Measurements from ENCODE around the gene CLEC16A.

The CLEC16A gene

GRCh38 chr16:11009027-11009755 is 64.8 kb downstream of the CLEC16A start:
- in situ Hi-C loops (cut with HindIII; ENCODE audit: low sequenced_read_pairs) = no loop called here
- DNase-seq (ENCODE audit: low read depth) = no peak
- no peak for TF ChIP-seq CTCF (IDR thresholded peaks at IDR 0.05; ENCODE audit: low read depth, low read length, missing control alignments)
- no peak overlapping the region for H3K4me3 ChIP-seq (ENCODE audit: low read depth, low read length)

- TF ChIP-seq CTCF (IDR thresholded peaks at IDR 0.05; ENCODE audit: low read depth, low read length, missing control alignments) = no peak
- no peak overlapping the region for H3K4me3 ChIP-seq (ENCODE audit: low read depth, low read length)
- DNase-seq (ENCODE audit: low read depth) = no peak
- in situ Hi-C loops (cut with HindIII; ENCODE audit: low sequenced_read_pairs) = no loop called here
These were observed 66.3 kb downstream of the CLEC16A start for GRCh38 chr16:11010575-11011221.

DNA sequence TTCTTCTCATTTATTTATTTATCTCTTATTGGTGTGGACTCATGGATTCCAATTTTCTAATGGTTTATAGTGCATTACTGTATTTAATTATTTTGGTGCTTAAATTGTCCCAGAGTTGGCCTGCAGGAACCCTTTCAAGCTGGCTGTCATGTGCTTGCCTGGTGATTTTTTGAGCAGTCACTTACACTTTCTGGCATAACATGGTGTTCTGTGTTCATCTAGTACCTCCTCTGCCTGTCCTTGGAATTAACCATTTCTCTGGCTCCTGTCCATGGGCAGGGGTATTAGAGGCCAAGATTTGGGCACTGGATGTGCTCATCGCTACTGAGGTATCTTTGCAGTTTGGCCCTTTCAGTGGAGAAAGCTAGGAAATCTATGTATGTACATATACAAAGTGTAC is 67.0 kb downstream of the CLEC16A start:
- in situ Hi-C loops (cut with HindIII; ENCODE audit: low sequenced_read_pairs) = no loop called here
- DNase-seq (ENCODE audit: low read depth) = no peak
- TF ChIP-seq CTCF (IDR thresholded peaks at IDR 0.05; ENCODE audit: low read depth, low read length, missing control alignments) = no peak

GRCh38 chr16:11012841-11013240 is 68.5 kb downstream of the CLEC16A start:
- no peak for TF ChIP-seq CTCF (IDR thresholded peaks at IDR 0.05; ENCODE audit: low read depth, low read length, missing control alignments)
- in situ Hi-C loops (cut with HindIII; ENCODE audit: low sequenced_read_pairs) = no loop called here
- H3K4me3 ChIP-seq (ENCODE audit: low read depth, low read length) = no peak overlapping the region
- no peak for DNase-seq (ENCODE audit: low read depth)

More for the DNA sequence above, 67.0 kb downstream of the CLEC16A start:
- H3K4me3 ChIP-seq (ENCODE audit: low read depth, low read length) = no peak overlapping the region

DNA sequence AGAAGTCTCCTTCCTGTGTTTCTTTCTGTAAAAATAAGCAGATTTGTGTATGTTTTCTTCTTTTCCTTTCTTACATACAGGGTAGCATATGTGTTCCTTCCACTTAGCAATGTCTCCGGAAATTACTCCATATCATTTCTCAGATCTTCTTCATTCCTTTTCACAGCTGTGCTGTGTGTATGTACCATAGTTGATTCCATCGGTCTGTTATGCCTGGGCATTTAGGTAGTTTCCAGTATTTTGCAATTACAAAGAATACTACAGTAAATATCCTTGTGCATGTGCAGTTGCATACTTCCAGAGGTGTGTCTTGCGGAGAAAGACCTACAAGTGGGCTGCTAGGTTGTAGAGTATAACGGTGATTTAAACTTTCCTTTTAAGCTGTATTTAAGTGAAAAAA is 69.8 kb downstream of the CLEC16A start:
- in situ Hi-C loops (cut with HindIII; ENCODE audit: low sequenced_read_pairs) = no loop called here
- DNase-seq (ENCODE audit: low read depth) = no peak
- no peak overlapping the region for H3K4me3 ChIP-seq (ENCODE audit: low read depth, low read length)
- TF ChIP-seq CTCF (IDR thresholded peaks at IDR 0.05; ENCODE audit: low read depth, low read length, missing control alignments) = no peak

GRCh38 chr16:11015076-11015475 is 70.7 kb downstream of the CLEC16A start:
- in situ Hi-C loops (cut with HindIII; ENCODE audit: low sequenced_read_pairs) = loop anchor here (5.0 kb wide), 1 partner anchor 33 kb away; no protein-coding TSS in a partner anchor
- no peak for DNase-seq (ENCODE audit: low read depth)
- no peak for TF ChIP-seq CTCF (IDR thresholded peaks at IDR 0.05; ENCODE audit: low read depth, low read length, missing control alignments)
- H3K4me3 ChIP-seq (ENCODE audit: low read depth, low read length) = no peak overlapping the region

All from astrocyte of the cerebellum (primary cell).